Activated gamma-delta T cell treated with anti-CD3 and anti-CD28 coated beads, Interleukin-2, amount 50 U/mL, for 16 hours (primary cell): Measurements from ENCODE around the gene ANKRD65.
"Not testable (repeated sequence)": the region's sequence is repeated elsewhere in the genome, so short reads cannot be mapped to it uniquely, and the experiment has no call there.

Source experiments
- DNase-seq: peaks from one replicate; pipeline ENCODE4 v3.0.0-alpha.2; 2020; ENCODE audit warnings: low read depth

Gene ANKRD65

GRCh38 chr1:1370094-1370493, 51.0 kb downstream of the ANKRD65 start:
- not testable (repeated sequence) for DNase-seq
